Activated CD8-positive, alpha-beta memory T cell treated with anti-CD3 and anti-CD28 coated beads, Interleukin-2, amount 10 ng/mL, durations not matched to agents 7 days and 5 days (primary cell): ENCODE measurements around the gene FLNB. TPM values are rescaled to one million over a fixed set of nuclear protein-coding genes. Genes with fewer than 3 reads are reported as not detected.
A peak's percentile ranks its signal among the peaks of the same experiment; 100 is the strongest.
"Not testable (repeated sequence)": the region's sequence is repeated elsewhere in the genome, so short reads cannot be mapped to it uniquely, and the experiment has no call there.

Experiments used
- ATAC-seq: fragments of 150-1000 bp; cut with Tn5 transposase; one replicate; pipeline ENCODE4 v1.10.0; 2021; ENCODE audit warnings: moderate library complexity
- CTCF ChIA-PET: fragments of 350-600 bp; sonication (Branson Sonifier 250); formaldehyde crosslinking; loops from one replicate; lab custom pipeline; 2021; ENCODE audit warnings: antibody characterized with exemption; lab: Charles Lee
- DNase-seq: peaks from one replicate; pipeline ENCODE4 v3.0.0-alpha.2; 2020
- H3K27ac Mint-ChIP-seq: one replicate; pipeline ENCODE4 v1.8.0; 2021; ENCODE audit warnings: mild to moderate bottlenecking, mixed read lengths
- H3K27me3 Mint-ChIP-seq: one replicate; pipeline ENCODE4 v1.8.0; 2021; ENCODE audit warnings: mixed read lengths
- H3K36me3 Mint-ChIP-seq: one replicate; pipeline ENCODE4 v1.8.0; 2021; ENCODE audit warnings: mild to moderate bottlenecking, mixed read lengths
- H3K4me1 Mint-ChIP-seq: one replicate; pipeline ENCODE4 v1.8.0; 2021; ENCODE audit warnings: mixed read lengths
- H3K4me3 Mint-ChIP-seq: one replicate; pipeline ENCODE4 v1.8.0; 2021; ENCODE audit warnings: mild to moderate bottlenecking, moderate library complexity, mixed read lengths
- H3K9me3 Mint-ChIP-seq: one replicate; pipeline ENCODE4 v1.8.0; 2022; ENCODE audit warnings: low read depth, mixed read lengths
- total RNA-seq, 2 experiments: library from RNA; stranded (reverse); gene quantifications; one replicate each; pipeline ENCODE4 v1.2.3, GENCODE V29; 2021

The FLNB gene
- total RNA-seq, 2 experiments from 2014 or later: 9.8 to 13.2 TPM

GRCh38 chr3:58044691-58045483 is 36.7 kb downstream of the FLNB start:
- Mint-ChIP-seq H3K27ac (no peak overlapping the region), H3K4me3 (no peak overlapping the region), H3K36me3 (no peaks in the 10 kb centered on the region), H3K27me3 (peaks cover 14% of the 10 kb centered on the region), H3K4me1 (peaks cover 28% of the 10 kb centered on the region), H3K9me3 (no peaks in the 10 kb centered on the region)
- no peak for DNase-seq
- CTCF ChIA-PET: interaction anchor here (1.7 kb wide), 1 partner anchor 10 kb away, joined by 3 read pairs; no protein-coding TSS in a partner anchor
- ATAC-seq: no peak

DNA sequence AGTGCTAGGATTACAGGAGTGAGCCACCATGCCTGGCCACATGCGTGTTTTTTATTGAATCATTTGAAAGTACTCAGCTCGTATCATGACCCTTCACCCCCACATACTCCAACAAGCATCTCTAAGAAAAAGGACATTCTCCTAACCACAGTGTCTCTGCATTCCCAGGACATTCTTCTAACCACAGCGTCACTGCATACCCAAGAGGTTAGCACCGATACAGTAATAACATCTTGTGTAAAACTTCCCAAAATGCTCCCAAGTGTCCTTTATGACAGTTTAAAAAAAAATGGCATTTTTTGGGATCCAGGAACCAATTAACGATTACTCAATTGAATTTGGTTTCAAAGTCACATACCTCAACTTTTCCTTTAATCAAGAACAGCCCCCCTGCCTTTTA is 39.6 kb downstream of the FLNB start:
- CTCF ChIA-PET: no interaction called here
- H3K9me3 Mint-ChIP-seq: no peaks in the 10 kb centered on the region
- DNase-seq: no peak
- no peak overlapping the region for H3K27ac Mint-ChIP-seq
- H3K27me3 Mint-ChIP-seq: peaks cover 6% of the 10 kb centered on the region
- H3K4me3 Mint-ChIP-seq: no peak overlapping the region
- no peak for ATAC-seq
- no peaks in the 10 kb centered on the region for H3K36me3 Mint-ChIP-seq
- peaks cover 12% of the 10 kb centered on the region for H3K4me1 Mint-ChIP-seq

GRCh38 chr3:58048301-58048700 is 40.1 kb downstream of the FLNB start:
- DNase-seq: no peak
- H3K27me3 Mint-ChIP-seq: peaks cover 2% of the 10 kb centered on the region
- CTCF ChIA-PET: no interaction called here
- H3K4me3 Mint-ChIP-seq: no peak overlapping the region
- H3K36me3 Mint-ChIP-seq: no peaks in the 10 kb centered on the region
- H3K27ac Mint-ChIP-seq: no peak overlapping the region
- H3K9me3 Mint-ChIP-seq: no peaks in the 10 kb centered on the region
- H3K4me1 Mint-ChIP-seq: peaks cover 12% of the 10 kb centered on the region
- no peak for ATAC-seq

- ATAC-seq: no peak
- H3K36me3 Mint-ChIP-seq: no peaks in the 10 kb centered on the region
Observed at GRCh38 chr3:58049143-58049785, 41.0 kb downstream of the FLNB start.

DNA sequence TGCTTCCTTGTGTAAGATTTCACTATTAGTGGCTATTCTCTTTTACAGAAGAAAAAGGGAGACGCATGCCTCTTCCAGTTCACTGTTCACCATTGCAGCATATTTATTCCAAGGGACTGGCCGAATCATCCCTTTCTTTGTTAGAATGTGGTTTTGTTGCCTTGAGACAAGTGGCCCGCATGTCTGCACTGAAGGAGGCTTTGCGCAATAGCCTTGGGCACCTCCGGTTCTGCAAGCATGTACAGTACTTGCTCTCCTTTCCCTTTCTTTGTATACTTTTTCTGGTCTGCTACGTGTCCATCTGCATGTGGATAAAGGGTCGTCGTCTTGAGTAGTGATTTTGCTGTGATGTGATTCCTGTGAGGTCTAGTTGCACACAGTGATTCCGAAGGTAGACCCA is 43.0 kb downstream of the FLNB start:
- Mint-ChIP-seq H3K4me1 (peaks cover 10% of the 10 kb centered on the region), H3K27ac (no peak overlapping the region), H3K4me3 (no peak overlapping the region), H3K9me3 (no peaks in the 10 kb centered on the region), H3K27me3 (no peaks in the 10 kb centered on the region), H3K36me3 (no peaks in the 10 kb centered on the region)
- ATAC-seq (no peak), DNase-seq (no peak)
- CTCF ChIA-PET: no interaction called here

More at GRCh38 chr3:58049143-58049785, 41.0 kb downstream of the FLNB start:
- Mint-ChIP-seq H3K27ac (no peak overlapping the region), H3K4me1 (peaks cover 12% of the 10 kb centered on the region), H3K4me3 (no peak overlapping the region), H3K9me3 (no peaks in the 10 kb centered on the region), H3K27me3 (no peaks in the 10 kb centered on the region)
- CTCF ChIA-PET: interaction anchor here (0.7 kb wide), 1 partner anchor 164 kb away, joined by 3 read pairs; no protein-coding TSS in a partner anchor
- DNase-seq: no peak

GRCh38 chr3:58051658-58052261 is 43.5 kb downstream of the FLNB start:
- CTCF ChIA-PET, H3K36me3 Mint-ChIP-seq, ATAC-seq: not testable (repeated sequence)

DNA sequence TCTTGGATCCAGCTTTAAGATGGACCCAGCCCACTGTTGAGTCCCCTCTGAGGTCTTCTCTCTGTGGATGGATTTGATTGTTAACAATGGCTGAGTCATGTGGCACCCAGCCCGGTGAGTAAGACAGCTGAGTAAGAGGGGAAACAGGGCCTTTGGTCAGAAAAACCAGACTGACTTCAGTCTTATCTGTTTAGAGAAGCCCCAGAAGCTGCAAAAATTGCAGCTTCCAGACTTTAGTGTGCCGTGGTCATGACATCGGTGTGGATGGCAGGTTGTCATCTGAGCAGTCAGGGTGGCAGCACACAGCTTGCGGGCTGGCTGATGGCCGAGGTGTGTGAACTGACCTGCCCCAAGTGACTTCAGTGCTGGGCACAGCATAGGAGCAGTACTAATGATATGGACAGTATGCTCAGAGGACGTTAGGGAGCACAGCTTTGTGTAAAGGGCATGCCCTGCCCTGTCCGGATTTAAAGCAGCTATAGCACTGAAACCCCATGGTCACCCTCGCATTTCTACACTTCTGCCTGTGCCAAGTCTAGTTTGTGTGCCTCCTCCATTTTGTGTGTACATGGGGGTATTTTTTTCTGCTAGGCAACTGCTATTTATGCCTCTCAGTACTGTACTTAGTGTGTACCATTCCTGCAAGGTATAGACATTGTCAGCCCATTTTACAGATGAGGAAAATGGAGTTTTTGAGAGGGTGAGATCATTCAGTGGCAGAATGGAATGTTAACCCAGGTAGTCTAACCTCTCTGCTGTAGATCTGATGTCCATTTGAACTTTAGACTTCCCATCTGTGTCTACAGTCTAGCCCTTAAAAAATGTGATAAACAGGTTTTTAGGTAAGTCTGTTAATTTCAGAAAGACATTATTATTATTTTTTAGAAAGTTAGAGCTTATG is 44.4 kb downstream of the FLNB start:
- Mint-ChIP-seq H3K4me1 (peaks cover 10% of the 10 kb centered on the region), H3K4me3 (no peak overlapping the region), H3K36me3 (no peaks in the 10 kb centered on the region), H3K9me3 (no peaks in the 10 kb centered on the region), H3K27ac (no peak overlapping the region), H3K27me3 (no peaks in the 10 kb centered on the region)
- peak; percentile 54 for DNase-seq
- peak; percentile 66 for ATAC-seq
- CTCF ChIA-PET: no interaction called here

More at GRCh38 chr3:58051658-58052261, 43.5 kb downstream of the FLNB start:
- H3K4me3 Mint-ChIP-seq, H3K9me3 Mint-ChIP-seq, H3K27ac Mint-ChIP-seq, DNase-seq, H3K27me3 Mint-ChIP-seq, H3K4me1 Mint-ChIP-seq: not testable (repeated sequence)

DNA sequence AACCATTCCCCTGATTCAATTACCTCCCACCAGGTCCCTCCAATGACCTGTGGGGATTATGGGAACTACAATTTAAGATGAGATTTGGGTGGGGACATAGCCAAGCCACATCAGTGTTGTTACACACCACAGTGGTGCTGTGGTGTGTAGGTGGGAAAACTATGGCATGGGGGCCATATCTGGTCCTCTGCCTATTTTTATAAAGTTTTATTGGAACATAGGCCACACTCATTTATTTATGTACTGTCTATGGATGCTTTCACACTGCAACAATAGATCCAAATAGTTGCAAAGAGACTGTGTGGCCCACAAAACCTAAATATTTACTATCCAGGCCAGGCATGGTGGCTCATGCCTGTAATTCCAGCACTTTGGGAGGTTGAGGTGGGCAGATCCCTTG is 46.4 kb downstream of the FLNB start:
- no peaks in the 10 kb centered on the region for H3K9me3 Mint-ChIP-seq
- peaks cover 10% of the 10 kb centered on the region for H3K4me1 Mint-ChIP-seq
- no peaks in the 10 kb centered on the region for H3K36me3 Mint-ChIP-seq
- no peak overlapping the region for H3K27ac Mint-ChIP-seq
- no peak overlapping the region for H3K4me3 Mint-ChIP-seq
- no peaks in the 10 kb centered on the region for H3K27me3 Mint-ChIP-seq
- DNase-seq (no peak), ATAC-seq (no peak)
- CTCF ChIA-PET: no interaction called here

- Mint-ChIP-seq H3K4me3 (no peak overlapping the region), H3K27me3 (no peaks in the 10 kb centered on the region), H3K36me3 (no peaks in the 10 kb centered on the region), H3K4me1 (peaks cover 10% of the 10 kb centered on the region), H3K27ac (no peak overlapping the region), H3K9me3 (no peaks in the 10 kb centered on the region)
- no peak for ATAC-seq
- CTCF ChIA-PET: no interaction called here
- no peak for DNase-seq
Observed at GRCh38 chr3:58055314-58055713, 47.1 kb downstream of the FLNB start.

- H3K9me3 Mint-ChIP-seq, ATAC-seq, DNase-seq, H3K4me1 Mint-ChIP-seq, H3K27me3 Mint-ChIP-seq, H3K27ac Mint-ChIP-seq, H3K4me3 Mint-ChIP-seq, H3K36me3 Mint-ChIP-seq, CTCF ChIA-PET: not testable (repeated sequence)
Observed at GRCh38 chr3:58055891-58056290, 47.7 kb downstream of the FLNB start.

GRCh38 chr3:58058361-58059263 is 50.4 kb downstream of the FLNB start:
- Mint-ChIP-seq H3K9me3 (no peaks in the 10 kb centered on the region), H3K36me3 (no peaks in the 10 kb centered on the region), H3K27me3 (peaks cover 2% of the 10 kb centered on the region), H3K4me3 (no peak overlapping the region), H3K4me1 (no peaks in the 10 kb centered on the region), H3K27ac (no peak overlapping the region)
- no peak for ATAC-seq
- no peak for DNase-seq
- CTCF ChIA-PET: no interaction called here
